Naive thymus-derived CD8-positive, alpha-beta T cell (primary cell): ENCODE results near the gene ABCA3. TPM values are rescaled to one million over a fixed set of nuclear protein-coding genes. Genes with fewer than 3 reads are reported as not detected.
A peak's percentile ranks its signal among the peaks of the same experiment; 100 is the strongest.
"Not testable (repeated sequence)": the region's sequence is repeated elsewhere in the genome, so short reads cannot be mapped to it uniquely, and the experiment has no call there.

Source experiments
- ATAC-seq, 2 donors: fragments of 150-1000 bp; cut with Tn5 transposase in 1 of 2; sonication (Bioruptor Pico), chemical (Tn5 transposase) in 1 of 2; 1 replicate in 1 of 2; 2 replicates in 1 of 2; pipeline ENCODE4 v1.10.0; 2021; ENCODE audit warnings: mild to moderate bottlenecking in 2 of 2, moderate library complexity in 2 of 2
- POLR2A ChIA-PET: fragments of 350-600 bp; sonication (Branson Sonifier 250); formaldehyde crosslinking; loops from one replicate; lab custom pipeline; 2021; ENCODE audit warnings: antibody characterized with exemption; lab: Charles Lee
- DNase-seq, 10 donors: peaks; one replicate each; pipeline versions ENCODE4 v3.0.0 to v3.0.0-alpha.2; 2020 to 2022
- H3K27ac Mint-ChIP-seq, 10 donors: one replicate each; pipeline ENCODE4 v1.8.0; 2020 to 2022; ENCODE audit warnings: mild to moderate bottlenecking in 10 of 10, mixed read lengths in 10 of 10, moderate library complexity in 4 of 10, inconsistent platforms in 1 of 10
- H3K27me3 Mint-ChIP-seq, 5 donors: one replicate each; pipeline ENCODE4 v1.8.0; 2021 to 2022; ENCODE audit warnings: mixed read lengths in 5 of 5
- H3K36me3 Mint-ChIP-seq, 3 donors: one replicate each; pipeline ENCODE4 v1.8.0; 2020 to 2022; ENCODE audit warnings: mixed read lengths in 3 of 3, mild to moderate bottlenecking in 2 of 3, inconsistent platforms in 1 of 3
- H3K4me1 Mint-ChIP-seq, 4 donors: one replicate each; pipeline ENCODE4 v1.8.0; 2021 to 2022; ENCODE audit warnings: mixed read lengths in 4 of 4
- H3K4me3 Mint-ChIP-seq, 10 donors: one replicate each; pipeline ENCODE4 v1.8.0; 2020 to 2022; ENCODE audit warnings: mild to moderate bottlenecking in 10 of 10, mixed read lengths in 10 of 10, moderate library complexity in 6 of 10, inconsistent platforms in 1 of 10
- H3K9me3 Mint-ChIP-seq, 9 donors: one replicate each; pipeline ENCODE4 v1.8.0; 2020 to 2022; ENCODE audit warnings: mixed read lengths in 9 of 9, mild to moderate bottlenecking in 3 of 9, inconsistent platforms in 1 of 9, moderate library complexity in 1 of 9
- polyA plus RNA-seq, 3 donors: library from polyadenylated mRNA; unstranded; fragments of 300-500 nt; fragmentation: Illumina TruSeq; gene quantifications; one replicate each; pipeline ENCODE4 v1.2.3, GENCODE V29; 2021
- total RNA-seq, 8 experiments: library from RNA in 2 of 8; stranded (reverse) in 2 of 8; gene quantifications; one replicate each; pipeline ENCODE4 v1.2.3 and lab custom pipeline; 2021 to 2026

The ABCA3 gene
- total and polyA plus RNA-seq, 5 experiments from 2014 or later: 1.2 to 8.2 (median 2.2) TPM

DNA sequence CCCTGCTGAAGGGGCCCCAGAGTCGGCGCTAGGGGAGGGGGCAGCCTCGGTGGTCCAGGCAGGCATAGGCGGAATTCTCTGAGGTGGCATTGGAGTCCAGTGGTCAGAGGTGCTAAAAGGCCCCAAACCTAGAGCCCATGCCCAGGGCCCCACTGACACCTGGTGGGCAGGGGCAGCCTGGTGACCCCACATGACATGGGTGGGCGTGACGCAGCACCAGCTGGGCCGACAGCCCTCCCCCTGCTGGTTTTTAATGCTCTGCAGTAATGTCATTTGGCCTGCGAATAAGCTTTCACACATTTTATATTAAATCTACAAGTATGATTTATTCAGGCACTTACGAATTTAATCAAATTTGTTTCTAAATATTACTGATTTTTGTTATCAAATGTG is 70.5 kb downstream of the ABCA3 start:
- DNase-seq (no peak), ATAC-seq (no peak)
- POLR2A ChIA-PET: interaction anchor here (0.5 to 3.1 kb wide), 3 partner anchors 19 to 511 kb away, joined by 3 to 31 read pairs (median 4); partner anchors contain the start of gene ECI1
- H3K4me1 Mint-ChIP-seq: peaks cover 17 to 43% (median 35%) of the 10 kb centered on the region in 4 donors
- H3K9me3 Mint-ChIP-seq: no peaks in the 10 kb centered on the region
- peaks cover 0 to 13% (median 0%) of the 10 kb centered on the region in 3 donors for H3K36me3 Mint-ChIP-seq
- H3K4me3 Mint-ChIP-seq: peak overlapping the region in 6 of 10 donors; percentile 92 to 99 (median 96)
- no peaks in the 10 kb centered on the region for H3K27me3 Mint-ChIP-seq
- peak overlapping the region in 2 of 10 donors; percentile 88 to 98 for H3K27ac Mint-ChIP-seq

DNA sequence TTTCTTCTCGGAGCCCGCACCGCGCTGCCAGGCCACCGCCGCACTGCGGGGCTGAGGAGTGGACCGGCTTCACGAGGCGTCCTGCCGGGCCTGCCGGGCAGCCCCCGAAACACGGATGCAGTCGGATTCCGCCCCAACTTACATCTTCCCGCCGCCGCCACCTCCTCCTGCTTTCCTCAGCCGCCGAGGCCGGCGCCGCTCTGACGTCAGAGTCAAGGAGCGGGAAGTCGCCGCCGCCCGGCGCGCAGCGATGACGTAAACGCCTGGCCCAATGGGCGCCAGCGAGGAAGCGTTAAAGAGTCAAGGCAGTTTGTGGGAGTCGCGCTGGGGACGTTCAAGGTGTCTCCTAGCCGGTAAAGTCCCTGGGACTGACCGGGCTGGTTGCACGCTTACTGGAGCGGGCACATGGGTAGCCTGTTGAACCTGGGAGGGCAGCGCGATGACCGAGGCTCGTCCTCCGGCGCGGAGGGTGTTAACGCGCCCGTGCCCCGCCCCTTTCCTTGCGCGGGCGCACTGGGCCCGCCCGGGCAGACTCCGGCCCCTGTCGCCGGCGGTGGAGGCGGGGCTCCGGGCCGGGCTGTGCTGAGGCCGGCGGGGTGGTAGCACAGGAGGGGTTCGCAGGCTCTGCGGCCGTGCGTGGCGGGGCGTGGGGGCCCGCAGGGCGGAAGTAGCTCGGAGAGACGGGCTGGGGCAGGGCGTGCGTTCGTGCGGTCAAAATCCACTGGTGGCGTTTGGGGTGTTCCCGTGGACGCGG is 72.4 kb downstream of the ABCA3 start, which contains the start of gene RNPS1:
TSS of gene RNPS1 (minus strand) at position 214 of the 754 bp plus-strand sequence. CDS start 3,483 bp downstream, outside the sequence.
- peak; percentile 80 to 85 for ATAC-seq
- Mint-ChIP-seq H3K27ac (peak within 1 kb of the TSS; percentile 94 to 99 (median 98)), H3K36me3 (peaks cover 0 to 31% (median 0%) of the 10 kb centered on the region in 3 donors), H3K27me3 (no peaks in the 10 kb centered on the region), H3K4me1 (peaks cover 22 to 51% (median 42%) of the 10 kb centered on the region in 4 donors), H3K4me3 (peak within 1 kb of the TSS; percentile 92 to 99 (median 96)), H3K9me3 (no peaks in the 10 kb centered on the region)
- POLR2A ChIA-PET: interaction anchor here (0.7 to 3.1 kb wide), 8 partner anchors 14 to 485 kb away, joined by 3 to 31 read pairs (median 6); partner anchors contain the start of genes ABCA3, ECI1, NUBP2 and PGP
- peak; percentile 91 to 99 (median 96) for DNase-seq

DNA sequence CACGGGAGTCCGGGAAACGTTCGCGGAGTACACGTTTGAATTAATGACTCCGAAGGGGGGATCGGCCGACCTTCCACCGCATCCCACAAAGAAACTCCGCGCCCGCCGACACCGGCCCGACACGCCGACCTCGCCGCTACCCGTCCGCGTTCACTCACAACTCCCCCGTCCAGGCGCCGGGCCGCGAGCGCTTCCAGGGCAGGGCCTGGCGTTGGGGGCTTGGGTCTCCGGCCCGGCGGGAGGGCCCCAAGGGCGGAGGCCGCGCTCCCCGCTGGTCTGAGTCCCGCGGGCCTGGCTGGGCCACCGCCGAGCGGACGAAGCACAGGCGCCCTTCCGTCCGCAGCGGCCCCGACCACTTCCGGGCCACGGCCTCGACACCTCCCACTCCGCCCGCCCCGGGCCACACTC is 73.0 kb downstream of the ABCA3 start:
- H3K36me3 Mint-ChIP-seq: peaks cover 0 to 37% (median 0%) of the 10 kb centered on the region in 3 donors
- POLR2A ChIA-PET: interaction anchor here (1.0 to 1.9 kb wide), 2 partner anchors 14 to 16 kb away, joined by 3 to 6 read pairs; partner anchors contain the start of gene ECI1
- ATAC-seq: peak; percentile 38 to 51
- H3K4me1 Mint-ChIP-seq: peaks cover 24 to 51% (median 43%) of the 10 kb centered on the region in 4 donors
- not testable (repeated sequence) for H3K27me3 Mint-ChIP-seq, DNase-seq, H3K9me3 Mint-ChIP-seq
- H3K4me3 Mint-ChIP-seq: peak overlapping the region; percentile 92 to 99 (median 96)
- H3K27ac Mint-ChIP-seq: peak overlapping the region; percentile 94 to 99 (median 98)

DNA sequence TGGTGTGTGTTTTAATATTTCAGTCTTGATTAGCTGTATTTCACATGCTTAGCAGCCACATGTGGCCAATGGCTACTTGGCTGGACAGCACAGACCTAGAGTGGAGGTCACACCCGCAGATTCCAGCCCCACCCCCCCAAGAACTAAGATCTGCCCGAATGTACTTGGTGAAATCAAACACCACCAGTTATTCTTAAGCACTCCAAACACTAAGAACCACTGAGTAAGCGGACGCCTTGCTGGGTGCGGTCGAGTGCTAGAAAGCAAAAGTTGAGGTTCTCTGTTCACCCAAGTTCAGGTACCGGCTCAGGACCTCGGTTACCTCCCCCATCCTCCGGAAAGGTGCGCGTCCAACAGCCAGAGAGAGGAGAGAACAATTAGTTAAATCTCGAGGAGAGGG is 73.6 kb downstream of the ABCA3 start:
- POLR2A ChIA-PET: interaction anchor here (1.0 kb wide), 1 partner anchor 15 kb away, joined by 3 read pairs; the partner anchor contains the start of gene ECI1
- ATAC-seq, H3K27me3 Mint-ChIP-seq, H3K9me3 Mint-ChIP-seq: not testable (repeated sequence)
- H3K4me3 Mint-ChIP-seq: peak overlapping the region; percentile 86 to 99 (median 94)
- peaks cover 24 to 51% (median 44%) of the 10 kb centered on the region in 4 donors for H3K4me1 Mint-ChIP-seq
- peaks cover 0 to 43% (median 3%) of the 10 kb centered on the region in 3 donors for H3K36me3 Mint-ChIP-seq
- peak in 3 of 10 donors; percentile 23 to 37 (median 23) for DNase-seq
- H3K27ac Mint-ChIP-seq: peak overlapping the region; percentile 66 to 99 (median 92)

DNA sequence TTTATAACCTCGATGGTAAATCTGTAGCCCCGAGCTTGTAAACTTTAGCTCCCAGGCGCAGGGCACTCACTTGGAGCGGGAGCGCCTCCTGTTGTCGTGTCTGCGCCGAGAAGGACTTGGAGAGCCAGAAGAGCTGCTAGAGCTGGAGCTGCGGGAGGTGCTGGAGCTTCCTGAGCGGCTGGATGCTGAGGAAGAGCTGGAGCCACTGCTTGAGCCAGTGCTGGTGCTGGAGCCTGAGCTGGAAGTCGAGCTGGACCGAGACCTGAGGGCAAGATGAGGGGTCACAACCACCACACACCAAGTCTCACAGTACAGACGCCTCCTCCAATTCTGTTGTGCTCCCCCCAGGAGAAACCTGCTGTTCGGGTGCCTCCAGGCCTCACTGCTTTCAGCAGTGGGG is 77.5 kb downstream of the ABCA3 start:
- not testable (repeated sequence) for H3K9me3 Mint-ChIP-seq, DNase-seq, H3K27me3 Mint-ChIP-seq, H3K4me3 Mint-ChIP-seq, ATAC-seq
- Mint-ChIP-seq H3K4me1 (peaks cover 14 to 35% (median 29%) of the 10 kb centered on the region in 4 donors), H3K27ac (peak overlapping the region in 3 of 10 donors; percentile 22 to 53 (median 34)), H3K36me3 (peaks cover 5 to 79% (median 13%) of the 10 kb centered on the region in 3 donors)
- POLR2A ChIA-PET: interaction anchor here (0.6 to 2.0 kb wide), 2 partner anchors 11 to 1681 kb away, joined by 5 to 6 read pairs; partner anchors contain the start of gene ECI1

DNA sequence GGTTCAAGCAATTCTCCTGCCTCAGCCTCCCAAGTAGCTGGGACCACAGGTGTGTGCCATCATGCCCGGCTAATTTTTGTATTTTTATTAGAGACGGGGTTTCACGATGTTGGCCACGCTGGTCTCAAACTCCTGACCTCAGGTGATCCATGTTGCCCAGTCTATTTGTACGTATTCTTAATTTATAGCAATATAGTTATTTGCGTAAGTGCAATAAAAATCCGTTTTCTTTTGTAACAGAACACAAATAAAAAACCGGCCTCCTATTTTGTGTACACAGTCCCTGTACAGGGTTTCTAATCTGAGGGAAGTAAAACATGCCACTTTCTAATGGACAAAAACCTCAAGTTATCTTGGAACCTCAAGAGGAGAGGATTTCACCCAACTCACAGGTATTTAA is 80.3 kb downstream of the ABCA3 start:
- Mint-ChIP-seq H3K9me3 (no peaks in the 10 kb centered on the region), H3K36me3 (peaks cover 5 to 94% (median 20%) of the 10 kb centered on the region in 3 donors), H3K27me3 (no peaks in the 10 kb centered on the region)

DNA sequence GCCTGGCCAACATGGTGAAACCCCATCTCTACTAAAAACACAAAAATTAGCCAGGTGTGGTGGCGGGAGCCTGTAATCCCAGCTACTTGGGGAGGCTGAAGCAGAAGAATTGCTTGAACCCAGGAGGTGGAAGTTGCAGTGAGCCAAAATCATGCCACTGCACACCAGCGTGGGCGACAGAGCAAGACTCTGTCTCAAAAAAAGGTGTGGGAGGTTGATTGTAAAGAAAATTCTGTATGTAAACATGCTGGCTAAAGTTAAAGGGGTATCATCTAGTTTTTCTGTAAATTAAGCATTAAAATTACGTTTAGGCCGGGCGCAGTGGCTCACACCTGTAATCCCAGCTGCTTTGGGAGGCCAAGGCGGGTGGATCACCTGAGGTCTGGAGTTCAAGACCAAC is 82.0 kb downstream of the ABCA3 start:
- peaks cover 5 to 93% (median 22%) of the 10 kb centered on the region in 3 donors for H3K36me3 Mint-ChIP-seq
- H3K9me3 Mint-ChIP-seq, H3K27ac Mint-ChIP-seq, H3K27me3 Mint-ChIP-seq, H3K4me1 Mint-ChIP-seq, ATAC-seq, POLR2A ChIA-PET, DNase-seq, H3K4me3 Mint-ChIP-seq: not testable (repeated sequence)

More for the DNA sequence above, 80.3 kb downstream of the ABCA3 start:
- ATAC-seq: no peak
- Mint-ChIP-seq H3K4me3 (no peak overlapping the region), H3K4me1 (peaks cover 8 to 12% (median 11%) of the 10 kb centered on the region in 4 donors), H3K27ac (no peak overlapping the region)
- POLR2A ChIA-PET: interaction anchor here (1.2 kb wide), 1 partner anchor 64 kb away, joined by 3 read pairs; the partner anchor contains the start of gene CASKIN1
- DNase-seq: no peak

DNA sequence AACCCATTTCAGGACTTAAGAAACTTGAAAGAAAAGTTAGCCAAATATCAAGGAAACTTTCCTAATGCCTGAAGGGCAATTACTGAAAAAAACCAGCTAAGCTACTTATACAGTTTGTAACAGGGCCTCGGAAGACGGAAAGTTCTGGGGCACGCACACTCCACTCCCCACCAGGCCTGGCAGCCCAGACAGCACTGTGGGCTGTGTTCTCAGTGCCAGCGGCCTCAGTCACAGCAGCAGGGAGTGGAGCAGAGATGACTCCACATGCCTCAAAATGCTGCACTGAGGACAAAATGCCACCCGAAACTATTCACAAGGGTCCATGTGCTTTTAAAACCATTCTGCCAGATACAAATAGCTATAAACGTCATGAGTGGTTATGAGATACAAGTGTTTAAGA is 82.8 kb downstream of the ABCA3 start:
- Mint-ChIP-seq H3K27ac (peak overlapping the region in 1 of 10 donors; percentile 35), H3K4me1 (peaks cover 0 to 4% (median 1%) of the 10 kb centered on the region in 4 donors), H3K27me3 (no peaks in the 10 kb centered on the region), H3K9me3 (no peaks in the 10 kb centered on the region), H3K4me3 (no peak overlapping the region), H3K36me3 (peaks cover 5 to 93% (median 26%) of the 10 kb centered on the region in 3 donors)
- POLR2A ChIA-PET: no interaction called here
- no peak for DNase-seq
- ATAC-seq: no peak

DNA sequence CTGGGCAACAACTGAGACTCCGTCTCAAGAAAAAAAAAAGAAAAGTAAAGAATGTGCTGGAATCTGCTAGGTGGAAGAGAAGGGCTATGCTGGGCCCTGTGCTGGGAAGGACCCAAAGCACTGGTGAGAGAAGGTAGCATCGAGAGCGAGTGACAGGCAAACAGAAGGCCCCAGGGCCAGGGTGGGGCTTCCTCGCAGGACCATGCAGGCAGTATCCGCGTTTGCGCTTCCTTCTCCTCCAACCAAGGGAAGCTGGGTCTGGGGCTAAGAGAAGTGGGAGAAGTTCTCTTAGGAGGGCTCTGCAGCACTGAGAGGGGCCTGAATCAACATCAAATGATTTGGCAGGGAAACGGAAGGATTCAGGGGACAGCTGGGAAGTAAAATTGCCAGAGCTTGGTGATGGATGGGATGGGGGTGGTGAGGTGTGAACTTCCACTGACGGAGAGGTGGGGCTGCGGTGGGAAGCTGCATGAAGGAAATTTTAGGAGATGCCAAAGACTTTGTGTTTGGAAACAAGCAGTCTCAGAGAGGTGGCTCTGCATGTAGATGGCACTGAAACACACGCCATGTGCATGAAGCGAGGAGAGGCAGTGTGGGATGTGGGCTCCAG is 83.9 kb downstream of the ABCA3 start:
- peaks cover 0 to 7% (median 2%) of the 10 kb centered on the region in 4 donors for H3K4me1 Mint-ChIP-seq
- H3K27me3 Mint-ChIP-seq: no peaks in the 10 kb centered on the region
- ATAC-seq (no peak), DNase-seq (no peak)
- peak overlapping the region in 3 of 10 donors; percentile 56 to 71 (median 62) for H3K27ac Mint-ChIP-seq
- H3K9me3 Mint-ChIP-seq: no peaks in the 10 kb centered on the region
- peaks cover 5 to 83% (median 22%) of the 10 kb centered on the region in 3 donors for H3K36me3 Mint-ChIP-seq
- POLR2A ChIA-PET: no interaction called here
- peak overlapping the region in 1 of 10 donors; percentile 15 for H3K4me3 Mint-ChIP-seq

DNA sequence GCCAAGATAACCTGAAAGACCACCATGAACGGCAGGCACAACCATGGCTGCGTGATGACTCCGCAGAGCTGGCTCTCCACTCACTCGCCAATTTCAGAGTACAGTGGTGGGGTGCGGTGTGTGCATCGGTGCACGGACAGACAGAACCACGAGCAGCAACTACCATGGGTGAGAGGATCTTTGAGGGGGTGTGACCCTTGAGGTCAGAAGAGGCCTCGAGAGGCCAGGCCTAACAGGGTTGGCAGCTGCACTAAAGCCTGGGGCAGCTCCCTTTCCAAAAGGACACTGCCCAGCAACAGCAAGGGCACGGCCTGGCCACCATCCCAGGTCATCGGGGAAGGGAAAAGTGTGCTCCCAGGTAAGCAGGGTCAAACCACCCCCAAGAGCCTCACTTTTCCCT is 87.2 kb downstream of the ABCA3 start:
- Mint-ChIP-seq H3K27me3 (peaks cover 0 to 1% (median 0%) of the 10 kb centered on the region in 5 donors), H3K36me3 (peaks cover 0 to 53% (median 13%) of the 10 kb centered on the region in 3 donors), H3K4me3 (peak overlapping the region in 3 of 10 donors; percentile 1 to 50 (median 40)), H3K4me1 (peaks cover 0 to 16% (median 7%) of the 10 kb centered on the region in 4 donors), H3K9me3 (no peaks in the 10 kb centered on the region), H3K27ac (peak overlapping the region; percentile 31 to 91 (median 66))
- ATAC-seq: no peak
- POLR2A ChIA-PET: interaction anchor here (0.6 to 1.2 kb wide), 4 partner anchors 15 to 242 kb away, joined by 3 to 6 read pairs (median 4); partner anchors contain the start of genes PGP and RNPS1
- DNase-seq: no peak

DNA sequence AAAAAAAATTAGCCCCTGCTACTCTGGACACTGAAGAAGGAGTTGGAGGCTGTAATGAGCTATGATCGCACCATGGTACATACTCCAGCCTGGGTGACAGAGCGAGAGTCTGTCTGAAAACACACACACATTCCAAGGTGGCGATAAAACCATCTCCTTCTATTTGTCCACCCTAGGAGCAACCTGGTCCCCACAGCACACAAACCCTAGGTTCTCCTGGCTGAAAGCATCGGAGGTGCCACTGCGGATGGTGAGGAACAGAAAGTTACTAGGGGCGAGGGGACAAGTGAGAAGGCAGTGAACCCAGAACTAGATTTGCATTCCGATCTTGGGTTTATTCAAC is 87.8 kb downstream of the ABCA3 start:
- Mint-ChIP-seq H3K9me3 (no peaks in the 10 kb centered on the region), H3K36me3 (peaks cover 0 to 47% (median 13%) of the 10 kb centered on the region in 3 donors), H3K4me1 (peaks cover 0 to 16% (median 7%) of the 10 kb centered on the region in 4 donors), H3K27me3 (peaks cover 0 to 1% (median 0%) of the 10 kb centered on the region in 5 donors), H3K4me3 (peak overlapping the region in 6 of 10 donors; percentile 1 to 82 (median 45)), H3K27ac (peak overlapping the region; percentile 33 to 91 (median 66))
- POLR2A ChIA-PET: interaction anchor here (0.6 to 3.5 kb wide), 6 partner anchors 9 to 269 kb away, joined by 3 to 31 read pairs (median 6); partner anchors contain the start of genes GFER, PGP and RNPS1
- ATAC-seq (no peak), DNase-seq (no peak)
